ENCODE data around the gene MSANTD2.

The MSANTD2 gene

DNA sequence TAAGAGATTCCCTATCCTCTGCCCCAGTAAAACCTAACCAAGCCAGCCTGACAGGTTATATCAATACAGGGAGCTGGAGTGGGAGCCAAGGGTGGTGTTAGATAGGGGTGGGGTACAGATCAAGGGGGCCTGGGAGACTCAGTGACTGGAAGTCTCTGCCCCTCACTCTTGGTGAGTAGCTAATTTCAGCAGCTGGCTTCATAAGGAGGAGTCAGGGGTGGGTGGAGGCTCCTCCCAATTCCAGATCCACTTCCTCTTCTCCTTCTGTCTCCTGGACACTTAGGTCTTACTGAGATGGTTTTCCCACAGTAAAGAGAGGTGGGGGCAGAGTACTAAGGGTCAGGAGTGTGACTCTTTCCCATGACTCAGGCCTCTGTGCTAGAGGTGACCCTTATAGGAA lies 47.0 kb downstream of the MSANTD2 start:
- TF ChIP-seq, protein P1, sequence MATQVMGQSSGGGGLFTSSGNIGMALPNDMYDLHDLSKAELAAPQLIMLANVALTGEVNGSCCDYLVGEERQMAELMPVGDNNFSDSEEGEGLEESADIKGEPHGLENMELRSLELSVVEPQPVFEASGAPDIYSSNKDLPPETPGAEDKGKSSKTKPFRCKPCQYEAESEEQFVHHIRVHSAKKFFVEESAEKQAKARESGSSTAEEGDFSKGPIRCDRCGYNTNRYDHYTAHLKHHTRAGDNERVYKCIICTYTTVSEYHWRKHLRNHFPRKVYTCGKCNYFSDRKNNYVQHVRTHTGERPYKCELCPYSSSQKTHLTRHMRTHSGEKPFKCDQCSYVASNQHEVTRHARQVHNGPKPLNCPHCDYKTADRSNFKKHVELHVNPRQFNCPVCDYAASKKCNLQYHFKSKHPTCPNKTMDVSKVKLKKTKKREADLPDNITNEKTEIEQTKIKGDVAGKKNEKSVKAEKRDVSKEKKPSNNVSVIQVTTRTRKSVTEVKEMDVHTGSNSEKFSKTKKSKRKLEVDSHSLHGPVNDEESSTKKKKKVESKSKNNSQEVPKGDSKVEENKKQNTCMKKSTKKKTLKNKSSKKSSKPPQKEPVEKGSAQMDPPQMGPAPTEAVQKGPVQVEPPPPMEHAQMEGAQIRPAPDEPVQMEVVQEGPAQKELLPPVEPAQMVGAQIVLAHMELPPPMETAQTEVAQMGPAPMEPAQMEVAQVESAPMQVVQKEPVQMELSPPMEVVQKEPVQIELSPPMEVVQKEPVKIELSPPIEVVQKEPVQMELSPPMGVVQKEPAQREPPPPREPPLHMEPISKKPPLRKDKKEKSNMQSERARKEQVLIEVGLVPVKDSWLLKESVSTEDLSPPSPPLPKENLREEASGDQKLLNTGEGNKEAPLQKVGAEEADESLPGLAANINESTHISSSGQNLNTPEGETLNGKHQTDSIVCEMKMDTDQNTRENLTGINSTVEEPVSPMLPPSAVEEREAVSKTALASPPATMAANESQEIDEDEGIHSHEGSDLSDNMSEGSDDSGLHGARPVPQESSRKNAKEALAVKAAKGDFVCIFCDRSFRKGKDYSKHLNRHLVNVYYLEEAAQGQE (IDR thresholded peaks at IDR 0.05; ENCODE audit: insufficient replicate concordance, low read depth): no peak
- TF ChIP-seq POLR2AphosphoS5 (IDR thresholded peaks at IDR 0.05; ENCODE audit: low read depth) (no peak), SPI1 (IDR thresholded peaks at IDR 0.05; ENCODE audit: borderline replicate concordance, low read depth) (peak; percentile 78)
- no peak for DNase-seq (ENCODE audit: low read depth in 1 of 2, low spot score in 1 of 2)
- peaks cover 6% of the 10 kb centered on the region for H3K27me3 ChIP-seq (ENCODE audit: insufficient read depth, poor library complexity, severe bottlenecking)
- no peak overlapping the region for H3K27ac ChIP-seq (replicated peaks)
- no peak overlapping the region for H3K4me3 ChIP-seq (replicated peaks; ENCODE audit: insufficient read depth, low read length)

DNA sequence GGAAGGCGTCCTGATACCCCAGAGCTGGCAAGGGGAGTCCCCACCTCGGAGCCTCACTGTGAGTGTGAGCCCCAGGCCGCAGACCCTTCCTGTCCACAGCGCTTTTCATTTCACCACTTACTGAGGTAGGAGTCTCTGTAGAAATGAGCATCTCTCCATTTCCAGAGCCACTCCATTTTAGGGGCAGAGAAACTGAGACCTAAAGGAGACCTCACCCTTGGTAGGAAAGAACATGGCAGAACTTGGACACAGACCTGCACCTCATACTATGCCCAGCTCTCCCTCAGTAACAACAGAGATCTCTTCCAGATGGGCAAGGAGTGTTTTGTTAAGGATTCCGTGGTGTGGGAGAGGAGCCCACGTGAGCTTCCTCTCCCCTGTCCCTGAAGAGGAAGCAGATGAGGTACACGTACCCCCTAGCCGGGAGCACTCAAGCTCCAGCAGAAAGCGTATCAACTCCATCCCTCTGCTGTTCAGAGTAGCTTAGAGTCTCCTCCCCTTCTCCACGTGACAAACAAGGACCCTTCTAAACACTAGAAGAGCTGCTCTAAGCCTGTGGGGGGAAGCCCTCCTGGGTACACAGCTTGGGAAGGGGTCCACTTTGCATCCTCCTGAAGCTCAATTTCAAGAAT lies 47.6 kb downstream of the MSANTD2 start:
- TF ChIP-seq, protein P2, sequence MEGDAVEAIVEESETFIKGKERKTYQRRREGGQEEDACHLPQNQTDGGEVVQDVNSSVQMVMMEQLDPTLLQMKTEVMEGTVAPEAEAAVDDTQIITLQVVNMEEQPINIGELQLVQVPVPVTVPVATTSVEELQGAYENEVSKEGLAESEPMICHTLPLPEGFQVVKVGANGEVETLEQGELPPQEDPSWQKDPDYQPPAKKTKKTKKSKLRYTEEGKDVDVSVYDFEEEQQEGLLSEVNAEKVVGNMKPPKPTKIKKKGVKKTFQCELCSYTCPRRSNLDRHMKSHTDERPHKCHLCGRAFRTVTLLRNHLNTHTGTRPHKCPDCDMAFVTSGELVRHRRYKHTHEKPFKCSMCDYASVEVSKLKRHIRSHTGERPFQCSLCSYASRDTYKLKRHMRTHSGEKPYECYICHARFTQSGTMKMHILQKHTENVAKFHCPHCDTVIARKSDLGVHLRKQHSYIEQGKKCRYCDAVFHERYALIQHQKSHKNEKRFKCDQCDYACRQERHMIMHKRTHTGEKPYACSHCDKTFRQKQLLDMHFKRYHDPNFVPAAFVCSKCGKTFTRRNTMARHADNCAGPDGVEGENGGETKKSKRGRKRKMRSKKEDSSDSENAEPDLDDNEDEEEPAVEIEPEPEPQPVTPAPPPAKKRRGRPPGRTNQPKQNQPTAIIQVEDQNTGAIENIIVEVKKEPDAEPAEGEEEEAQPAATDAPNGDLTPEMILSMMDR (IDR thresholded peaks at IDR 0.05; ENCODE audit: insufficient read depth, low read length): no peak
- TF ChIP-seq GABPA (IDR thresholded peaks at IDR 0.05; ENCODE audit: low read depth) (no peak), SPI1 (IDR thresholded peaks at IDR 0.05; ENCODE audit: borderline replicate concordance, low read depth) (no peak), POLR2AphosphoS5 (IDR thresholded peaks at IDR 0.05; ENCODE audit: low read depth) (no peak)
- TF ChIP-seq, protein P1 (IDR thresholded peaks at IDR 0.05; ENCODE audit: insufficient replicate concordance, low read depth): no peak
- no peak overlapping the region for H3K4me3 ChIP-seq (replicated peaks; ENCODE audit: insufficient read depth, low read length)
- H3K27me3 ChIP-seq (ENCODE audit: insufficient read depth, poor library complexity, severe bottlenecking): peaks cover 8% of the 10 kb centered on the region
- DNase-seq (ENCODE audit: low read depth in 1 of 2, low spot score in 1 of 2): no peak
- H3K27ac ChIP-seq (replicated peaks): no peak overlapping the region

DNA sequence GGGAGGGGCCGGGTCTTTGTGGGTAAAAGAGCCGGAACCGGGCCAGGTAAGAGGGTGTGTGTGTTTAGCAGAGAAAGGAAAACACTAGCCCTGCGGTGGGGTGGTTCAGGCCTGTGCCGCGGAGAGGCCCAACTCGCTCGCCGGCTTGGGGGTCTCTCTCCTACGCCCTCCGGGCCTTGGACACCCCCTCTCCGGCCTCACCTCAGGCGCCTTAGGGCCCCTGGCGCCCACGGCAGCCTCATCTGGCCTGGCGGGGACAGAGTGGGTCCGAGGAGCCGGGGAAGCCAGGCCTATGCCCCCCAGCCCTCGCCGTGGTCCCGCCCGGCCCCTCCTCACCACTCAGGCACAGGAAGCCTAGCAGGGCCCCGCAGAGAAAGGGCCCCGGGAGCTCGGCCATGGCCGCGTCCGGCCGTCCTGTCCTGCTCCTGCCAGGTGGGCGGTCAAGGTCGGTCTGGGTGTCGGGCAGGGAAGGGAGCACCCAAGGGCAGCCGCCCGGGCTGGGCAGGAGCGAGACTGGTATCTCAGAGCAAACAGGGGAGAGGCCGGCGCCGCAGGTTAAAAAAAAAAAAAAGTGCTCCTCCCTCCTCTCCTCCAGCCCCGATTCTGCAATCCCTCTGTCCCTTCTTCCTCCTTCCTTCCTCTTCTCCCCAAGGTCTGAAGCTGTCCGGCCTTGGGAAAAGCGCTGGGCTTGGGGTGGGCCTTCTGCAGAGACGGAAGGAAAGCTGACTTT lies 48.3 kb downstream of the MSANTD2 start, which contains the start of gene VSIG2:
Gene VSIG2 (minus strand): TSS at position 515 of the 730 bp plus-strand sequence. CDS start 118 bp downstream, at position 397.
- Histone ChIP-seq H3K4me3 (replicated peaks; ENCODE audit: insufficient read depth, low read length) (no peak within 1 kb of the TSS), H3K27me3 (ENCODE audit: insufficient read depth, poor library complexity, severe bottlenecking) (peaks cover 11% of the 10 kb centered on the region), H3K27ac (replicated peaks) (no peak within 1 kb of the TSS)
- no peak for DNase-seq (ENCODE audit: low read depth in 1 of 2, low spot score in 1 of 2)
- TF ChIP-seq GABPA (IDR thresholded peaks at IDR 0.05; ENCODE audit: low read depth) (no peak), POLR2AphosphoS5 (IDR thresholded peaks at IDR 0.05; ENCODE audit: low read depth) (no peak), SPI1 (IDR thresholded peaks at IDR 0.05; ENCODE audit: borderline replicate concordance, low read depth) (no peak)
- TF ChIP-seq, protein P2 (IDR thresholded peaks at IDR 0.05; ENCODE audit: insufficient read depth, low read length): no peak
- TF ChIP-seq, protein P1 (IDR thresholded peaks at IDR 0.05; ENCODE audit: insufficient replicate concordance, low read depth): no peak
